G401 (cell line): ENCODE results near the gene GNAQ. TPM values are rescaled to one million over a fixed set of nuclear protein-coding genes. Genes with fewer than 3 reads are reported as not detected.

Experiments used
- DNase-seq: peaks from one replicate; pipeline ENCODE4 v3.0.0-alpha.2; 2015; ENCODE audit warnings: low spot score
- in situ Hi-C: cut with HindIII; loops from 2 replicates; pipeline ENCODE4 v1.10.0; 2016; ENCODE audit warnings: low sequenced_read_pairs, mixed read lengths
- total RNA-seq: library from RNA; depleted of rRNA; stranded (reverse); fragments of >200 nt; shearing (Covaris generic); gene quantifications from 2 replicates; pipeline ENCODE4 v1.2.3, GENCODE V29; 2014

Gene GNAQ
- total RNA-seq, 1 experiment from 2014 or later: 24.5 TPM

- in situ Hi-C loops: no loop called here
- DNase-seq: no peak
These were observed 192.0 kb downstream of the GNAQ start for GRCh38 chr9:77839459-77840140.

GRCh38 chr9:77838986-77839385, 192.6 kb downstream of the GNAQ start:
- in situ Hi-C loops: no loop called here
- no peak for DNase-seq

GRCh38 chr9:77834898-77835488, 196.6 kb downstream of the GNAQ start:
- in situ Hi-C loops: no loop called here

GRCh38 chr9:77833561-77834429, 197.8 kb downstream of the GNAQ start:
- DNase-seq: no peak
- in situ Hi-C loops: no loop called here

More at GRCh38 chr9:77834898-77835488, 196.6 kb downstream of the GNAQ start:
- no peak for DNase-seq

GRCh38 chr9:77832639-77833038, 199.0 kb downstream of the GNAQ start:
- in situ Hi-C loops: no loop called here
- no peak for DNase-seq

GRCh38 chr9:77831781-77832180, 199.8 kb downstream of the GNAQ start:
- in situ Hi-C loops: no loop called here
- no peak for DNase-seq

- DNase-seq: no peak
- in situ Hi-C loops: no loop called here
These were observed 200.9 kb downstream of the GNAQ start for GRCh38 chr9:77830618-77831285.

GRCh38 chr9:77829420-77829819, 202.2 kb downstream of the GNAQ start:
- no peak for DNase-seq
- in situ Hi-C loops: no loop called here

- DNase-seq: no peak
- in situ Hi-C loops: no loop called here
These were observed 204.4 kb downstream of the GNAQ start for GRCh38 chr9:77827104-77827784.

- in situ Hi-C loops: no loop called here
These were observed 205.0 kb downstream of the GNAQ start for GRCh38 chr9:77826621-77827020.

GRCh38 chr9:77826116-77826515, 205.5 kb downstream of the GNAQ start:
- DNase-seq: no peak
- in situ Hi-C loops: no loop called here

More at GRCh38 chr9:77826621-77827020, 205.0 kb downstream of the GNAQ start:
- no peak for DNase-seq

GRCh38 chr9:77825361-77825760, 206.2 kb downstream of the GNAQ start:
- in situ Hi-C loops: no loop called here
- no peak for DNase-seq

- no peak for DNase-seq
- in situ Hi-C loops: no loop called here
These were observed 211.2 kb downstream of the GNAQ start for GRCh38 chr9:77820293-77820954.

- DNase-seq: no peak
- in situ Hi-C loops: no loop called here
These were observed 212.0 kb downstream of the GNAQ start for GRCh38 chr9:77819657-77820056.

GRCh38 chr9:77817590-77818311, 213.9 kb downstream of the GNAQ start:
- in situ Hi-C loops: no loop called here
- no peak for DNase-seq

- no peak for DNase-seq
- in situ Hi-C loops: no loop called here
These were observed 214.8 kb downstream of the GNAQ start for GRCh38 chr9:77816641-77817341.

GRCh38 chr9:77815260-77815659, 216.4 kb downstream of the GNAQ start:
- no peak for DNase-seq
- in situ Hi-C loops: no loop called here
